ENCODE measurements around the gene RBFOX2. TPM values are rescaled to one million over a fixed set of nuclear protein-coding genes. Genes with fewer than 3 reads are reported as not detected.

The RBFOX2 gene
- total and polyA plus RNA-seq, 2 of the 8 experiments (the other 6 are each of a cell fraction or from before 2014, with no cell fraction given), result 121 to 122 TPM

DNA sequence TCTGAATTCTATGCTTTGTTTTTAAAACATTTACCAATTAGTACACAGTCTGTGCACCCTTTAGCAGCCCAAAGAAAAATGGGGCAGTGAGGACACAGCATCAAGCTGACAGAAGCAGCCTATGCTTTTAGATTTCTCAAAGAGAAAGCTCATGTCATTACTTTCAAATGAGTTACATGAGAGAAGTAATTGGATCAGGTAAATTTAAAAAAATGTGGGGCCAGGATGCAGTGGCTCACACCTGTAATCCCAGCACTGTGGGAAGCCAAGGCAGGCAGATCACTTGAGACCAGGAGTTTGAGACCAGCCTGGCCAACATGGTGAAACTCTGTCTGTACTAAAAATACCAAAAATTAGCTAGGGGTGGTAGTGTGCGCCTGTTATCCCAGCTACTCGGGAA lies 253.3 kb downstream of the RBFOX2 start:
- H2AK5ac ChIP-seq (ENCODE audit: low read depth, low read length), result no peak overlapping the region
- H3K4me1 ChIP-seq (replicated peaks in 1 of 4; ENCODE audit: control insufficient read depth in 3 of 4, insufficient read depth in 4 of 4, low read length in 3 of 4), result no peaks in the 10 kb centered on the region
- CTCF ChIA-PET (ENCODE audit: partially characterized antibody), result interaction anchor here (1.2 to 1.7 kb wide), 2 partner anchors 143 to 291 kb away, joined by 3 to 5 read pairs; no protein-coding TSS in a partner anchor
- H3K79me2 ChIP-seq (ENCODE audit: control insufficient read depth in 1 of 2, insufficient read depth in 2 of 2, low read length in 2 of 2), result no peaks in the 10 kb centered on the region
- no peak overlapping the region for H2BK120ac ChIP-seq (replicated peaks; ENCODE audit: low read depth, low read length)
- no peak overlapping the region for H3K4me2 ChIP-seq (ENCODE audit: insufficient read depth in 1 of 2, low read depth in 2 of 2, low read length in 2 of 2)
- H2BK5ac ChIP-seq (ENCODE audit: low read depth, low read length), result no peak overlapping the region
- no peak overlapping the region for H3K4me3 ChIP-seq (ENCODE audit: extremely low read depth in 1 of 4, insufficient read depth in 2 of 4, low read depth in 3 of 4, low read length in 4 of 4)
- H4K20me1 ChIP-seq (replicated peaks in 1 of 2; ENCODE audit: control insufficient read depth in 1 of 2, insufficient read depth in 2 of 2, low read length in 2 of 2), result peaks cover 0 to 1% of the 10 kb centered on the region in 2 experiments
- DNase-seq (ENCODE audit: low read depth in 1 of 2, low spot score in 2 of 2) (no peak), FAIRE-seq (no peak)
- TF ChIP-seq CEBPB (IDR thresholded peaks at IDR 0.05; ENCODE audit: low read depth, low read length) (no peak), CHD2 (IDR thresholded peaks at IDR 0.05; ENCODE audit: low read length) (no peak), POLR2A (IDR thresholded peaks at IDR 0.05; ENCODE audit: control extremely low read depth in 1 of 2, low read depth in 2 of 2, low read length in 2 of 2) (no peak), JUND (IDR thresholded peaks at IDR 0.05; ENCODE audit: low read length) (no peak), ASH2L (IDR thresholded peaks at IDR 0.05; ENCODE audit: low read length) (no peak), TCF12 (IDR thresholded peaks at IDR 0.05; ENCODE audit: low read depth, low read length) (no peak), KDM4A (IDR thresholded peaks at IDR 0.05; ENCODE audit: low read depth, low read length, severe bottlenecking) (no peak), EZH2 (IDR thresholded peaks at IDR 0.05; ENCODE audit: low read depth, low read length, severe bottlenecking) (no peak), SP4 (IDR thresholded peaks at IDR 0.05; ENCODE audit: low read length) (no peak)
- no peak overlapping the region for H2BK15ac ChIP-seq (ENCODE audit: low read length)
- no peaks in the 10 kb centered on the region for H3K9me3 ChIP-seq (ENCODE audit: insufficient read depth in 2 of 2, low read depth in 1 of 2, low read length in 1 of 2)
- no peak overlapping the region for H4K91ac ChIP-seq (replicated peaks; ENCODE audit: insufficient read length, low read length)
- no peak overlapping the region for H2BK12ac ChIP-seq (ENCODE audit: low read depth, low read length)
- H2AFZ ChIP-seq (ENCODE audit: low read length), result no peak overlapping the region
- no peak overlapping the region for H3K56ac ChIP-seq (replicated peaks; ENCODE audit: insufficient read length, low read depth, low read length)
- H3K9ac ChIP-seq (replicated peaks in 1 of 4; ENCODE audit: extremely low read depth in 1 of 4, low read depth in 3 of 4, low read length in 3 of 4), result no peak overlapping the region
- H3K23me2 ChIP-seq (ENCODE audit: low read depth, low read length), result no peaks in the 10 kb centered on the region
- no peak overlapping the region for H3K14ac ChIP-seq (ENCODE audit: insufficient read length)
- H3K79me1 ChIP-seq (ENCODE audit: low read depth, low read length), result no peaks in the 10 kb centered on the region
- no peak overlapping the region for H3K18ac ChIP-seq (ENCODE audit: extremely low read depth, low read length)
- H3K36me3 ChIP-seq (ENCODE audit: control insufficient read depth in 2 of 4, insufficient read depth in 4 of 4, low read length in 3 of 4), result no peaks in the 10 kb centered on the region; a peak in 2 of 8 replicates
- no peak overlapping the region for H3K27ac ChIP-seq (ENCODE audit: low read depth, low read length)
- no peak overlapping the region for H4K8ac ChIP-seq (ENCODE audit: extremely low read depth, insufficient read depth, low read length)
- H2BK20ac ChIP-seq (ENCODE audit: low read length), result no peak overlapping the region
- no peak overlapping the region for H3K4ac ChIP-seq (replicated peaks; ENCODE audit: insufficient read length, low read depth, low read length)
- POLR2A ChIA-PET (ENCODE audit: partially characterized antibody), result interaction anchor here (0.8 kb wide), 1 partner anchor 16 kb away, joined by 3 read pairs; no protein-coding TSS in a partner anchor
- 83% methylated on average over 2 of the region's 2 CpGs; no CpG with 5 or more reads in 1 of the 2 experiments for WGBS, 2 experiments (ENCODE audit: extremely low coverage in 1 of 2, insufficient coverage in 1 of 2, insufficient read length in 1 of 2, insufficient replicate concordance in 2 of 2, low coverage in 1 of 2, low lambda C conversion rate in 2 of 2, missing lambda C conversion rate in 1 of 2)
- no peak overlapping the region for H4K5ac ChIP-seq (ENCODE audit: insufficient read length, low read depth, low read length)
- H3K23ac ChIP-seq (ENCODE audit: insufficient read length), result no peak overlapping the region
- H3K27me3 ChIP-seq (replicated peaks in 1 of 4; ENCODE audit: control insufficient read depth in 3 of 4, extremely low read depth in 1 of 4, insufficient read depth in 3 of 4, low read length in 3 of 4), result no peaks in the 10 kb centered on the region

Measured in H1 (cell line).